ENCODE data around the gene FBXO33.

The FBXO33 gene

GRCh38 chr14:39383026-39383660 lies 49.1 kb downstream of the FBXO33 start:
- Histone ChIP-seq H3K27me3 (ENCODE audit: control insufficient read depth, insufficient read depth, low read length) (no peaks in the 10 kb centered on the region), H3K27ac (ENCODE audit: low read depth, low read length) (no peak overlapping the region), H3K4me1 (ENCODE audit: control insufficient read depth, insufficient read depth, low read length) (no peaks in the 10 kb centered on the region), H3K36me3 (ENCODE audit: control insufficient read depth, insufficient read depth, low read length) (no peaks in the 10 kb centered on the region), H3K9ac (ENCODE audit: low read length) (no peak overlapping the region), H3K4me3 (ENCODE audit: low read length) (no peak overlapping the region)

GRCh38 chr14:39382463-39382862 lies 49.8 kb downstream of the FBXO33 start:
- no peaks in the 10 kb centered on the region for H3K36me3 ChIP-seq (ENCODE audit: control insufficient read depth, insufficient read depth, low read length)
- no peaks in the 10 kb centered on the region for H3K27me3 ChIP-seq (ENCODE audit: control insufficient read depth, insufficient read depth, low read length)
- H3K27ac ChIP-seq (ENCODE audit: low read depth, low read length) = no peak overlapping the region
- no peaks in the 10 kb centered on the region for H3K4me1 ChIP-seq (ENCODE audit: control insufficient read depth, insufficient read depth, low read length)
- no peak overlapping the region for H3K4me3 ChIP-seq (ENCODE audit: low read length)
- H3K9ac ChIP-seq (ENCODE audit: low read length) = no peak overlapping the region

GRCh38 chr14:39381366-39381765 lies 50.9 kb downstream of the FBXO33 start:
- Histone ChIP-seq H3K4me3 (ENCODE audit: low read length) (no peak overlapping the region), H3K36me3 (ENCODE audit: control insufficient read depth, insufficient read depth, low read length) (no peaks in the 10 kb centered on the region), H3K9ac (ENCODE audit: low read length) (no peak overlapping the region), H3K27ac (ENCODE audit: low read depth, low read length) (no peak overlapping the region), H3K4me1 (ENCODE audit: control insufficient read depth, insufficient read depth, low read length) (no peaks in the 10 kb centered on the region), H3K27me3 (ENCODE audit: control insufficient read depth, insufficient read depth, low read length) (no peaks in the 10 kb centered on the region)

GRCh38 chr14:39376667-39377403 lies 55.4 kb downstream of the FBXO33 start:
- no peak overlapping the region for H3K9ac ChIP-seq (ENCODE audit: low read length)
- H3K4me1 ChIP-seq (ENCODE audit: control insufficient read depth, insufficient read depth, low read length) = no peaks in the 10 kb centered on the region
- no peaks in the 10 kb centered on the region for H3K27me3 ChIP-seq (ENCODE audit: control insufficient read depth, insufficient read depth, low read length)
- H3K4me3 ChIP-seq (ENCODE audit: low read length) = no peak overlapping the region
- H3K27ac ChIP-seq (ENCODE audit: low read depth, low read length) = peak overlapping the region; percentile 55
- H3K36me3 ChIP-seq (ENCODE audit: control insufficient read depth, insufficient read depth, low read length) = no peaks in the 10 kb centered on the region

GRCh38 chr14:39374851-39375250 lies 57.4 kb downstream of the FBXO33 start:
- Histone ChIP-seq H3K36me3 (ENCODE audit: control insufficient read depth, insufficient read depth, low read length) (peaks cover 3% of the 10 kb centered on the region), H3K9ac (ENCODE audit: low read length) (no peak overlapping the region), H3K4me3 (ENCODE audit: low read length) (no peak overlapping the region), H3K27ac (ENCODE audit: low read depth, low read length) (no peak overlapping the region), H3K27me3 (ENCODE audit: control insufficient read depth, insufficient read depth, low read length) (no peaks in the 10 kb centered on the region), H3K4me1 (ENCODE audit: control insufficient read depth, insufficient read depth, low read length) (no peaks in the 10 kb centered on the region)

GRCh38 chr14:39372656-39373055 lies 59.6 kb downstream of the FBXO33 start:
- no peak overlapping the region for H3K9ac ChIP-seq (ENCODE audit: low read length)
- H3K36me3 ChIP-seq (ENCODE audit: control insufficient read depth, insufficient read depth, low read length) = peaks cover 3% of the 10 kb centered on the region
- H3K27me3 ChIP-seq (ENCODE audit: control insufficient read depth, insufficient read depth, low read length) = no peaks in the 10 kb centered on the region
- H3K4me1 ChIP-seq (ENCODE audit: control insufficient read depth, insufficient read depth, low read length) = no peaks in the 10 kb centered on the region
- no peak overlapping the region for H3K27ac ChIP-seq (ENCODE audit: low read depth, low read length)
- H3K4me3 ChIP-seq (ENCODE audit: low read length) = no peak overlapping the region

- no peak overlapping the region for H3K4me3 ChIP-seq (ENCODE audit: low read length)
- H3K4me1 ChIP-seq (ENCODE audit: control insufficient read depth, insufficient read depth, low read length) = no peaks in the 10 kb centered on the region
- H3K9ac ChIP-seq (ENCODE audit: low read length) = no peak overlapping the region
- H3K27me3 ChIP-seq (ENCODE audit: control insufficient read depth, insufficient read depth, low read length) = no peaks in the 10 kb centered on the region
- no peak overlapping the region for H3K27ac ChIP-seq (ENCODE audit: low read depth, low read length)
- peaks cover 3% of the 10 kb centered on the region for H3K36me3 ChIP-seq (ENCODE audit: control insufficient read depth, insufficient read depth, low read length)
Observed at GRCh38 chr14:39370415-39370814, 61.8 kb downstream of the FBXO33 start.

- H3K4me1 ChIP-seq (ENCODE audit: control insufficient read depth, insufficient read depth, low read length) = no peaks in the 10 kb centered on the region
- H3K36me3 ChIP-seq (ENCODE audit: control insufficient read depth, insufficient read depth, low read length) = peaks cover 3% of the 10 kb centered on the region
- no peaks in the 10 kb centered on the region for H3K27me3 ChIP-seq (ENCODE audit: control insufficient read depth, insufficient read depth, low read length)
- H3K4me3 ChIP-seq (ENCODE audit: low read length) = no peak overlapping the region
- H3K9ac ChIP-seq (ENCODE audit: low read length) = no peak overlapping the region
- H3K27ac ChIP-seq (ENCODE audit: low read depth, low read length) = no peak overlapping the region
Observed at GRCh38 chr14:39369029-39369428, 63.2 kb downstream of the FBXO33 start.

- Histone ChIP-seq H3K36me3 (ENCODE audit: control insufficient read depth, insufficient read depth, low read length) (peaks cover 3% of the 10 kb centered on the region), H3K4me3 (ENCODE audit: low read length) (no peak overlapping the region), H3K9ac (ENCODE audit: low read length) (no peak overlapping the region), H3K27ac (ENCODE audit: low read depth, low read length) (no peak overlapping the region), H3K27me3 (ENCODE audit: control insufficient read depth, insufficient read depth, low read length) (no peaks in the 10 kb centered on the region), H3K4me1 (ENCODE audit: control insufficient read depth, insufficient read depth, low read length) (no peaks in the 10 kb centered on the region)
Observed at GRCh38 chr14:39368261-39368959, 63.8 kb downstream of the FBXO33 start.

- no peaks in the 10 kb centered on the region for H3K27me3 ChIP-seq (ENCODE audit: control insufficient read depth, insufficient read depth, low read length)
- H3K4me1 ChIP-seq (ENCODE audit: control insufficient read depth, insufficient read depth, low read length) = no peaks in the 10 kb centered on the region
- no peak overlapping the region for H3K4me3 ChIP-seq (ENCODE audit: low read length)
- peaks cover 3% of the 10 kb centered on the region for H3K36me3 ChIP-seq (ENCODE audit: control insufficient read depth, insufficient read depth, low read length)
- no peak overlapping the region for H3K9ac ChIP-seq (ENCODE audit: low read length)
- no peak overlapping the region for H3K27ac ChIP-seq (ENCODE audit: low read depth, low read length)
Observed at GRCh38 chr14:39367387-39367751, 64.9 kb downstream of the FBXO33 start.

- no peaks in the 10 kb centered on the region for H3K27me3 ChIP-seq (ENCODE audit: control insufficient read depth, insufficient read depth, low read length)
- H3K27ac ChIP-seq (ENCODE audit: low read depth, low read length) = no peak overlapping the region
- H3K4me1 ChIP-seq (ENCODE audit: control insufficient read depth, insufficient read depth, low read length) = no peaks in the 10 kb centered on the region
- no peak overlapping the region for H3K4me3 ChIP-seq (ENCODE audit: low read length)
- H3K9ac ChIP-seq (ENCODE audit: low read length) = no peak overlapping the region
- H3K36me3 ChIP-seq (ENCODE audit: control insufficient read depth, insufficient read depth, low read length) = peaks cover 3% of the 10 kb centered on the region
Observed at GRCh38 chr14:39366460-39367386, 65.5 kb downstream of the FBXO33 start.

GRCh38 chr14:39365354-39365753 lies 66.9 kb downstream of the FBXO33 start:
- H3K27ac ChIP-seq (ENCODE audit: low read depth, low read length) = no peak overlapping the region
- H3K9ac ChIP-seq (ENCODE audit: low read length) = no peak overlapping the region
- no peak overlapping the region for H3K4me3 ChIP-seq (ENCODE audit: low read length)
- H3K4me1 ChIP-seq (ENCODE audit: control insufficient read depth, insufficient read depth, low read length) = no peaks in the 10 kb centered on the region
- H3K27me3 ChIP-seq (ENCODE audit: control insufficient read depth, insufficient read depth, low read length) = no peaks in the 10 kb centered on the region
- peaks cover 3% of the 10 kb centered on the region for H3K36me3 ChIP-seq (ENCODE audit: control insufficient read depth, insufficient read depth, low read length)
